ENCODE results near the gene FOXL2NB. TPM values are rescaled to one million over a fixed set of nuclear protein-coding genes. Genes with fewer than 3 reads are reported as not detected.

The FOXL2NB gene
- total RNA-seq, 1 experiment from 2014 or later: 0.31 TPM

- no peak overlapping the region for H3K9ac ChIP-seq (ENCODE audit: extremely low read depth, insufficient read length, low read length)
- H2BK12ac ChIP-seq (ENCODE audit: insufficient read length, low read depth, low read length): no peak overlapping the region
- H4K5ac ChIP-seq (ENCODE audit: insufficient read length, low read depth, low read length): no peak overlapping the region
- no peak overlapping the region for H2BK20ac ChIP-seq (ENCODE audit: low read depth, low read length, poor library complexity, severe bottlenecking)
- H2AFZ ChIP-seq (ENCODE audit: low read length): no peak overlapping the region
- H3K9me3 Mint-ChIP-seq: no peaks in the 10 kb centered on the region
- H3K14ac ChIP-seq (ENCODE audit: insufficient read depth, low read length): no peak overlapping the region
- H3K23ac ChIP-seq (ENCODE audit: insufficient read length, low read depth, low read length): no peak overlapping the region
- no peak overlapping the region for H4K8ac ChIP-seq (replicated peaks; ENCODE audit: insufficient read length, low read depth, low read length)
- no peak overlapping the region for H2AK5ac ChIP-seq (ENCODE audit: insufficient read length, low read length)
- no peak overlapping the region for H3K56ac ChIP-seq (ENCODE audit: insufficient read length, low read depth, low read length)
- H3K4me1 ChIP-seq (ENCODE audit: insufficient read depth, low read length): no peaks in the 10 kb centered on the region; the same call in 1 of the 2 replicates
- no peak overlapping the region for H2BK5ac ChIP-seq (ENCODE audit: insufficient read length, low read length)
- H3T11ph ChIP-seq (ENCODE audit: low read length): no peak overlapping the region
- H3K79me1 ChIP-seq (ENCODE audit: insufficient read depth, low read depth, low read length, poor library complexity, severe bottlenecking): no peaks in the 10 kb centered on the region
- no peak overlapping the region for H3K18ac ChIP-seq (ENCODE audit: insufficient read length, low read depth, low read length)
- peaks cover 28% of the 10 kb centered on the region for H3K27me3 Mint-ChIP-seq (ENCODE audit: low read depth)
- no peak overlapping the region for H3K4me2 ChIP-seq (ENCODE audit: insufficient read depth, insufficient read length, low read length)
- no CpG with 5 or more reads among the region's 2 CpGs for WGBS (ENCODE audit: extremely low coverage, insufficient read length, low lambda C conversion rate)
- H3K27ac Mint-ChIP-seq: no peak overlapping the region
- H3K4me1 Mint-ChIP-seq: peaks cover 6% of the 10 kb centered on the region in 2 experiments; a peak in 3 of 4 replicates
- H4K20me1 ChIP-seq (ENCODE audit: control insufficient read depth, insufficient read depth, insufficient read length): no peaks in the 10 kb centered on the region
- H4K91ac ChIP-seq (ENCODE audit: insufficient read length, low read depth, low read length): no peak overlapping the region
- H3K36me3 Mint-ChIP-seq (ENCODE audit: insufficient read depth in 1 of 3, low read depth in 3 of 3): no peaks in the 10 kb centered on the region
- H3K4me3 Mint-ChIP-seq: peak overlapping the region; percentile 11 to 21; a peak in 3 of 5 replicates
- H3K27me3 ChIP-seq (ENCODE audit: insufficient read depth, low read length): no peaks in the 10 kb centered on the region
- H2BK15ac ChIP-seq (ENCODE audit: low read depth, low read length): no peak overlapping the region
- H3K79me2 ChIP-seq (ENCODE audit: insufficient read depth, low read length): no peaks in the 10 kb centered on the region
- no peak overlapping the region for H2BK120ac ChIP-seq (ENCODE audit: low read depth, low read length, poor library complexity, severe bottlenecking)
- no peak for DNase-seq
- H3K9me3 ChIP-seq (ENCODE audit: control insufficient read depth, low read depth, low read length): no peaks in the 10 kb centered on the region
- H3K4ac ChIP-seq (ENCODE audit: low read depth, low read length): no peak overlapping the region
- H3K23me2 ChIP-seq (ENCODE audit: insufficient read length, low read depth, low read length, poor library complexity, severe bottlenecking): peaks cover 5% of the 10 kb centered on the region
- no peak overlapping the region for H3K27ac ChIP-seq (ENCODE audit: insufficient read length, low read depth, low read length)
- no peak for TF ChIP-seq CTCF (conservative IDR thresholded peaks at IDR 0.05)
Observed at GRCh38 chr3:138916824-138917223, 30.2 kb upstream of the FOXL2NB start.
